Mesodermal cell (in vitro differentiated cells): ENCODE data around the gene XYLT1.
"Not testable (repeated sequence)": the region's sequence is repeated elsewhere in the genome, so short reads cannot be mapped to it uniquely, and the experiment has no call there.

Source experiments
- H3K27ac ChIP-seq: 2 replicates; pipeline ENCODE4 v1.7.0; 2013; ENCODE audit warnings: mild to moderate bottlenecking, low read depth, low read length, moderate library complexity; ENCODE audit not compliant: severe bottlenecking
- H3K36me3 ChIP-seq: 2 replicates; pipeline ENCODE4 v1.7.1; 2013; ENCODE audit warnings: mild to moderate bottlenecking, low read length, moderate library complexity; ENCODE audit not compliant: control insufficient read depth, insufficient read depth
- H3K4me1 ChIP-seq: one replicate; pipeline ENCODE4 v1.7.1; 2013; ENCODE audit warnings: mild to moderate bottlenecking, low read length; ENCODE audit not compliant: insufficient read depth, control insufficient read depth, poor library complexity, severe bottlenecking
- H3K4me3 ChIP-seq: 2 replicates; pipeline ENCODE4 v1.7.0; 2013; ENCODE audit warnings: low read length, control low read depth, mild to moderate bottlenecking; ENCODE audit not compliant: insufficient read depth, poor library complexity, severe bottlenecking; ENCODE audit errors: extremely low read depth
- H3K9me3 ChIP-seq: 2 replicates; pipeline ENCODE4 v1.7.1; 2013; ENCODE audit warnings: mild to moderate bottlenecking, low read length, moderate library complexity; ENCODE audit not compliant: control insufficient read depth
- WGBS, 2 experiments: methylation state at CpG; one replicate each; pipeline ENCODE4 v1.1.5; 2013; ENCODE audit warnings: missing lambda C conversion rate in 2 of 2; ENCODE audit not compliant: insufficient coverage in 2 of 2; 5-methylcytosine and 5-hydroxymethylcytosine counted together

XYLT1 gene

DNA sequence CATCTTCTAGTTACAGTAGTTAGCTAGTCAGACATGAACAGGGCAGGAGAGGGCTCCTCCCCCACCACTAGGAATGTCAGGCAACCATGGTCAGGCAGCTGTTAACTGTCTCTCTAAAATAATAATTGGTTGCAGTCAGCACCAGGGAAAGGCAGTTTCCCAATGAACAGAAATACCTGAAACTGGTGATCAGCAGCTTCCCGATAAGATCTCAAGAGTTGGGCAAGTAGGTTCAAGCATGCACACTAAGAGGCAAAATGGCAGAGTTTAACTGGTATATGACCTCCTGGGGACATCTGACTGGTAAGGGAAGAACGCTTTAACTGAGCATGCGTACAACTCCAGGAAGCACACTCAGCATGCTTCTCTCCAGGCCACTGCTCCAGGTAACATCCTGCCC is 12.6 kb upstream of the XYLT1 start:
- H3K9me3 ChIP-seq: no peaks in the 10 kb centered on the region

DNA sequence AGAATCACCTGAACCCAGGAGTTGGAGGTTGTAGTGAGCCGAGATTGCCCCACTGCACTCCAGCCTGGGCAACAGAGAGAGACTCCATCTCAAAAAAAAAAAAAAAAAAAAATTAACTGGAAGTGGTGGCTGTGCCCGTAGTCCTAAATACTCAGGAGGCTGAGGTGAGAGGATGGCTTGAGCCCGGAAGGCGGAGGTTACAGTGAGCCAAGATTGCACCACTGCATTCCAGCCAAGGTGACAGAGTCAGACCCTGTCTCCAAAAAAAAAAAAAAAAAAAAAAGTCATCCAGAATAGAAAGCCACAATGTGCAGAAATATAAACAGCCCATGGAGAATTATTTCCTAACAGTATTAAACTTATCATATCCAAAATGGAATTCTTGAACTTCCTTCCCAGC is 11.6 kb upstream of the XYLT1 start:
- H3K4me1 ChIP-seq, H3K4me3 ChIP-seq, H3K27ac ChIP-seq, H3K9me3 ChIP-seq, H3K36me3 ChIP-seq: not testable (repeated sequence)
- WGBS, 2 experiments: 92 to 100% methylated on average over 1 to 2 of the region's 4 CpGs

More for the DNA sequence above, 12.6 kb upstream of the XYLT1 start:
- Histone ChIP-seq H3K4me1 (no peaks in the 10 kb centered on the region), H3K36me3 (no peaks in the 10 kb centered on the region), H3K27ac (no peak overlapping the region), H3K4me3 (no peak overlapping the region)
- 88 to 92% methylated on average over 2 to 3 of the region's 3 CpGs for WGBS, 2 experiments

DNA sequence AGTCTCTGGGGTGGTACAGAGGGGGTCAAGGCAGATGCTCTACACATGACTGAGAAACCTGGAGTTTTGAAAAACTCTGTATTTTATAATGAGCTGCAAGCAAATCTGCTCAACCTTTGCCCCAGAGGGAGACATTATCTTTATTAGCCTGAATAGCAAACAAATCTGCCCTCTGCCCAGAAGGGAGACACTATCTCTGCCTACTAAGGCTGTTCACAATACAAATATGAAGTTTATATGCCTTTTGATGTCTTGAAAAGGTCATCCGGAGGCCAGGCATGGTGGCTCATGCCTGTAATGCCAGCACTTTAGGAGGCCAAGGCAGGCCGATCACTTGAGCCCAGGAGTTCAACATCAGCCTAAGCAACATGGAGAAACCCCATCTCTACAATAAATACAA is 11.0 kb upstream of the XYLT1 start:
- Histone ChIP-seq H3K36me3 (no peaks in the 10 kb centered on the region), H3K27ac (no peak overlapping the region), H3K9me3 (no peaks in the 10 kb centered on the region), H3K4me1 (no peaks in the 10 kb centered on the region), H3K4me3 (no peak overlapping the region)
- 100% methylated on average over 2 of the region's 2 CpGs; no CpG with 5 or more reads in 1 of the 2 experiments for WGBS, 2 experiments

DNA sequence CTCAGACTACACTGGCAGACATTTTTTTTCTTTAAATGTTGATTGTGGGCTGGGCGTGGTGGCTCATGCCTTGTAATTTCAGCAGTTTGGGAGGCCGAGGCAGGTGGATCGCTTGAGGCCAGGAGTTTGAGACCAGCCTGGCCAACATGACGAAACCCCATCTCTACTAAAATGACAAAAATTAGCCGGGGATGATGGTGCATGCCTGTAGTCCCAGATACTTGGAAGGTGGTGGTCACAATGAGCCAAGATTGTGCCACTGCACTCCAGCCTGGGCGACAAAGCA is 6.4 kb upstream of the XYLT1 start:
- H3K4me1 ChIP-seq: peaks cover 10% of the 10 kb centered on the region
- H3K36me3 ChIP-seq, H3K27ac ChIP-seq, H3K9me3 ChIP-seq, H3K4me3 ChIP-seq: not testable (repeated sequence)
- WGBS, 2 experiments: 93 to 97% methylated on average over 3 to 4 of the region's 6 CpGs

DNA sequence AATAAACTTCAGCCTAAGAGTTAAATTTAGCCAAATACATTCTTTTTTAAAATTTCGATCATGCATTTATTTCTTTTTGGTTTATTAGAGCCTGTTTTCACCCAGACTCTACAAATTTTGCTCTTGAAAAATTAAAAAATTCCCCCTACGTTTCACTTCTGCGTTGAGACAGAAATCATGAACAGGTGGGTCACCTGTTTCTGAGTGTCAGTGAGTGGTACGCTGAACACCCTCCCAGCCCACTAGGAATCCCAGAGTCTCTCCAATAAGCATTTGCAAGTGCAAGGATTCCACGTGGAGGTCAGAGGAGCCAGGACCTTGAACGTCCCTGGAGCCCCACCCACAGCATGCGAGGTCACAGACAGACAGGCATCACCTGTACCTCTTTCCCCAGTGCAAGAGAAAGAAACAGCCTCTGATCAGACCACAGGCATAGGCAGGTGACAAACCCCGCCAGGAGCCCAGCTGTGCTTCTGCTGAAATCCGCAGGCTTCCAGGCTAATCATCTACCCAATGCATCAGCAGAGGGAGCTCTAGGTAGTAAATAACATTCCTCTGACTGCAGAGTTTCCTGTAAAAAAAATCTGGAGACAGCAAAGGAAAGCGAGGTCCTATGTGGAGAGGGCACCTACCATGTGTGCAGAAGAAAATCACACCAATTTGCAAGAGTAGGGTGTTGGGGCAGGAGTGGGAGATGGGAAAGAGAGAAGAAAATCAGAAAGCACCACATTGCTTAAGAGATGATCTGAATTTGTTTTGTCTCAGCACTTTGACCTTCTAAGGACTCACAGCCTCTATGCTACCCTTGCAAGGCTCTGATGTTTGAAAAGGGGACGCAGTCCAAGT is 5.9 kb upstream of the XYLT1 start:
- peaks cover 16% of the 10 kb centered on the region for H3K4me1 ChIP-seq
- WGBS, 2 experiments: 17 to 59% methylated on average over 3 to 5 of the region's 11 CpGs
- H3K9me3 ChIP-seq: no peaks in the 10 kb centered on the region
- H3K36me3 ChIP-seq: no peaks in the 10 kb centered on the region
- H3K27ac ChIP-seq: no peak overlapping the region
- H3K4me3 ChIP-seq: no peak overlapping the region

DNA sequence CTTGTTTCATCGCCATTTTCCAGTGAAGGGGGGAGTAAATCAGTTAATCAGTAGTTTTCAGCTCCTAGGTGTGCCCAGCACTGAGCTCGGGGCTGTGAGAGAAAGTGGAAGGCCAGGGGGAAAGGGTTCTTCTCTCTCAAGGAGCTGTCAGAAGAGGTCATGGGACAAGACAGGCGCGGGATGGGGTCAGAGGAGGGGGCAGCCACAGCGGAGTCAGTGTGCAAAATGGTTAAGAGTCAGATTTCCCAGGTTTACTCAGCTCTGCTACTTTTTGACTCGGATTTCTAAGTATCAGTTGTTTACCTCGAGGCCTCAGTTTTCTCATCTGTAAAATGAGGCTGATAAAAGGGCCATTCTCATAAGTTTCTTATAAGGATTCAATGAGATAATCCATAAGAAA is 4.3 kb upstream of the XYLT1 start:
- no peak overlapping the region for H3K27ac ChIP-seq
- WGBS, 2 experiments: 86 to 90% methylated on average over 5 of the region's 7 CpGs
- H3K36me3 ChIP-seq: no peaks in the 10 kb centered on the region
- no peaks in the 10 kb centered on the region for H3K9me3 ChIP-seq
- H3K4me1 ChIP-seq: peaks cover 19% of the 10 kb centered on the region
- no peak overlapping the region for H3K4me3 ChIP-seq

DNA sequence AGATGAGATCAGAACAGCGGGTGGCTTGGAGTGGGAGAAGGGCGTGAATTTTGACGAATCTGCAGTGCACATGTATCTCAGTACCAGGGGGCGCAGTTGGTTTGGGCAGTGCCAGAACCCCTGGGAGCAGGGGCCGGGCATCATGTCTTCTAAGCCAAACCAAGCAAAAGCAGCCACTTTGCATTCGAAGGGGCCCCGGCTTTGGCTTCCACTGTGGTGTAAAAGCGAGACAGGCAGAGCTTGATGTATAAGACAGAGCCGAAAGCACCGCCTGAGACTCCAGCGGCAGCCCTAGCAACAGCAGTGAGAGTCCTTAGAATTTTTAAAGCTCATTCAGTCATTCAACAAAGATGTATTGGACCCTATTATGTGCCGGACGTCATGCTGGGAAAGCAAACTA is 3.8 kb upstream of the XYLT1 start:
- Histone ChIP-seq H3K36me3 (no peaks in the 10 kb centered on the region), H3K4me1 (peaks cover 20% of the 10 kb centered on the region), H3K4me3 (no peak overlapping the region), H3K27ac (no peak overlapping the region), H3K9me3 (no peaks in the 10 kb centered on the region)
- 83 to 84% methylated on average over 11 of the region's 13 CpGs for WGBS, 2 experiments

DNA sequence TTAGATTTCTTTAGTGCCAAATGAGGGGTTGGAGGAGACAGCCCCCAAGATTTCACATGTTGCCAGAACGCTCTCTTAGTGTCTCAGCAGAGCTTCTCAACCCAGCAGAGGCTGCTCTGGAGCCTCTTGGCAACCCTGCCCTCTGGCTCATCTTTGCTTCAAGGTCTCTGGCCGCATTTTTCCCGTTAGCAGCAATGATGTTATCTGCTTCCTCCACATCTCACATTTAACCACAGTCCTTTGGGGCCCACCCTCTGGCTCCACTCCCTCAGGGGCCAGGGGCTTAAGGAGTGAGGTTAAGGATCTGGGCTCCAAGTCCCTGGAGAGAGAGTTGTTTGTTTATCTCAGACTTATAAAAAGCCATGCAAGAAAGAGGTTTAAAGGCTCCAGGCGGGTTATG is 3.3 kb upstream of the XYLT1 start:
- no peaks in the 10 kb centered on the region for H3K36me3 ChIP-seq
- no peaks in the 10 kb centered on the region for H3K9me3 ChIP-seq
- no peak overlapping the region for H3K4me3 ChIP-seq
- 79 to 92% methylated on average over 2 of the region's 4 CpGs for WGBS, 2 experiments
- peaks cover 25% of the 10 kb centered on the region for H3K4me1 ChIP-seq
- H3K27ac ChIP-seq: no peak overlapping the region

DNA sequence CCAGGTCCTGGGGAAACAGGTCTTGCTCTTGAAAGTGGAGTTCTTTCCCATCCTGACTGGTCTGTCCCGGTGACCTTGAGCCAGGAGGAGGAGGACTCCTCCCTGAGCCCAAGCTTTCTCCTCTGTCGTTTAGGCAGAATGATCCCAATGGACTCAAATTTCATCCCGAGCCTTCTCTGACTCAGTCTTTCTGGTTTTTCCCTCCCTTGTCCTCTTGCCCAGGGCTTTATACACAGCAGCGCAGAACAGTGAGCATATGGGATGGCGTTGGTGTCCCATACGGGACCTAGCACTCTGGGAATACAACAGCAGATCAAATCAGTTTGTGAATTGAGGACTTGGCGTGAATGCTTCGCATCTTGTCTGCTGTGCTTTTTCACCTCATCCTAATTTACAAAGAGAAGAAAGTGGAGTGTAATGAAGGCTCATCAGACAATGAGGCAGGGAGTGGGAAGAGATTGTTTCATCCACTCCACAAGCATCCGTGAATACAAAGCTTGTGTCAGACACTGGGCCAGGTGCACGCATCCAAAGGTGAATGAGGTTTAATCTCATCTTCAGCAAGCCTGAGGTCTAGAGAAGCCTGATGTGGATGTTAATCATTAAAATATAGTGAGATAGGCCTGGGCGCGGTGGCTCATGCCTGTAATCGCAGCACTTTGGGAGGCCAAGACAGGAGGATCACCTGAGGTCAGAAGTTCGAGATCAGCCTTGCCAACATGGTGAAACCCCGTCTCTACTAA is 1.1 kb upstream of the XYLT1 start:
- no peak overlapping the region for H3K27ac ChIP-seq
- no peak overlapping the region for H3K4me3 ChIP-seq
- peaks cover 36% of the 10 kb centered on the region for H3K4me1 ChIP-seq
- WGBS, 2 experiments: 81 to 91% methylated on average over 9 to 10 of the region's 15 CpGs
- H3K36me3 ChIP-seq: no peaks in the 10 kb centered on the region
- no peaks in the 10 kb centered on the region for H3K9me3 ChIP-seq

DNA sequence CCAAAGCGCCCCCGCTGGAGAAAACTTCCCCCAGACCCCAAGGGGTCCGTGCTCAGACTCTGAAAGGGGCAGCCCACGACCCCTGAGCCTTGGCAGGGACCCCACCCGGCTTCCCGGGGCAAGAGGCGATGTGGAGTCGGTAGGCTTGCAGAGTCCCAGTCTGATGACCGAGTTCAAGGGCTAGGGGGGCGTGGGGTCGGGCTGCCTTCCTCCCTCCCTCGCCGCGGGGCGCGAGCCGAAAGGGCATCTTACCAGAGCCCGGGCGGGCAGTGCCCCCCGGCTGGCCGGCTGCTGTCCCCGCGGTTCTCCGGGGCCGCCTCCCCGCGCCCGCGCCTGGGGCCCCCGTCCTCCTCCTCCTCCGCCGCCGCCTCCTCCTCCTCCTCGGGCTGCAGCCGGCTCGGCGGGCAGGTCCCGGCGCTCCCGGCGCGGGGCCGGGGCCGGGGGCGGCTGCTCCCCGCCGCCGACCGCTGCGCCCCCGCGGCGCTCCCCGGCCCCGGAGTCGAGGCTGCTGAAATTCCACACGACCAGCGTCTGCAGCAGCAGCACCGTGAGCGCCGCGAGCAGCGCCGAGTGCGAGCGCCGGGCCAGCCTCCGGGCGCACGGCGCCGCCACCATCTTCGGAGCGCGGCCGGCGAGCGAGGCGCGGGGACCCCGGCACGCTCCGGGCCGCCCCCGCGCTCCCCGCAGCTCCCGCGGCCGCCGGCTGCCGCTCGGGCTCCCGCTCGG is 415 bp downstream of the XYLT1 start:
- Histone ChIP-seq H3K9me3 (no peaks in the 10 kb centered on the region), H3K4me1 (peaks cover 47% of the 10 kb centered on the region), H3K4me3 (peak overlapping the region; percentile 54), H3K27ac (no peak overlapping the region), H3K36me3 (peaks cover 5% of the 10 kb centered on the region)
- 0% methylated on average over 34 to 36 of the region's 95 CpGs for WGBS, 2 experiments
